GM23338 (cell line): ENCODE measurements around the gene TFEB. TPM values are rescaled to one million over a fixed set of nuclear protein-coding genes. Genes with fewer than 3 reads are reported as not detected.

Experiments used
- ATAC-seq: fragments of 200-7000 bp; cut with Tn5 transposase; 3 replicates; pipeline ENCODE4 v1.9.1; 2020
- DNase-seq: peaks from one replicate; pipeline ENCODE4 v3.0.0-alpha.2; 2015; ENCODE audit warnings: low spot score
- H2AFZ ChIP-seq: fragments of 200-600 bp; sonication (generic); 2 replicates; pipeline ENCODE4 v1.8.0; 2016; ENCODE audit warnings: antibody characterized with exemption, mild to moderate bottlenecking, moderate library complexity
- H3F3A ChIP-seq: fragments of 200-600 bp; sonication (generic); replicated peaks from 2 replicates; pipeline ENCODE4 v1.8.0; 2017; ENCODE audit warnings: antibody characterized with exemption, mixed run types, low read depth
- H3K27ac ChIP-seq: fragments of 200-600 bp; sonication (generic); 2 replicates; pipeline ENCODE4 v1.6.1; 2016; ENCODE audit warnings: low read depth
- H3K27me3 ChIP-seq: fragments of 200-600 bp; sonication (generic); 2 replicates; pipeline ENCODE4 v1.8.0; 2016; ENCODE audit warnings: mild to moderate bottlenecking, mixed run types, moderate library complexity; ENCODE audit not compliant: insufficient read depth
- H3K36me3 ChIP-seq: fragments of 200-600 bp; sonication (generic); 2 replicates; pipeline ENCODE4 v1.8.0; 2016; ENCODE audit warnings: mild to moderate bottlenecking; ENCODE audit not compliant: insufficient read depth
- H3K4me1 ChIP-seq: fragments of 200-600 bp; sonication (generic); 2 replicates; pipeline ENCODE4 v1.8.0; 2016; ENCODE audit warnings: mild to moderate bottlenecking, moderate library complexity; ENCODE audit not compliant: insufficient read depth
- H3K4me2 ChIP-seq: fragments of 200-600 bp; sonication (generic); 2 replicates; pipeline ENCODE4 v1.7.1; 2017; ENCODE audit warnings: mixed run types
- H3K4me3 ChIP-seq: fragments of 200-600 bp; sonication (generic); 2 replicates; pipeline ENCODE4 v1.6.1; 2016; ENCODE audit warnings: mixed run types
- H3K79me2 ChIP-seq: fragments of 200-600 bp; sonication (generic); replicated peaks from 2 replicates; pipeline ENCODE4 v1.8.0; 2017; ENCODE audit warnings: mild to moderate bottlenecking; ENCODE audit not compliant: insufficient read depth
- H3K9me2 ChIP-seq: fragments of 200-600 bp; sonication (generic); 2 replicates; pipeline ENCODE4 v1.8.0; 2017; ENCODE audit not compliant: insufficient read depth
- H4K20me1 ChIP-seq: fragments of 200-600 bp; sonication (generic); replicated peaks from 2 replicates; pipeline ENCODE4 v1.8.0; 2017; ENCODE audit warnings: mild to moderate bottlenecking; ENCODE audit not compliant: insufficient read depth
- H3K27ac Mint-ChIP-seq: 2 replicates; pipeline ENCODE4 v1.8.0; 2020; ENCODE audit warnings: inconsistent platforms, mild to moderate bottlenecking, moderate library complexity, mixed read lengths
- H3K27me3 Mint-ChIP-seq: 3 replicates; pipeline ENCODE4 v1.8.0; 2022; ENCODE audit warnings: low read depth, mild to moderate bottlenecking, moderate library complexity, mixed read lengths, inconsistent platforms; ENCODE audit not compliant: insufficient read depth, poor library complexity
- H3K36me3 Mint-ChIP-seq: 3 replicates; pipeline ENCODE4 v1.8.0; 2021; ENCODE audit warnings: low read depth, mild to moderate bottlenecking, inconsistent platforms, moderate library complexity, mixed read lengths
- H3K4me1 Mint-ChIP-seq: 3 replicates; pipeline ENCODE4 v1.8.0; 2020; ENCODE audit warnings: mild to moderate bottlenecking, inconsistent platforms, mixed read lengths
- H3K4me3 Mint-ChIP-seq: 3 replicates; pipeline ENCODE4 v1.8.0; 2021; ENCODE audit warnings: moderate library complexity, mild to moderate bottlenecking, inconsistent platforms, mixed read lengths
- H3K9me3 Mint-ChIP-seq: 3 replicates; pipeline ENCODE4 v1.8.0; 2020; ENCODE audit warnings: moderate library complexity, mild to moderate bottlenecking, inconsistent platforms, mixed read lengths
- CREB1 ChIP-seq: fragments of 250-450 bp; sonication (Bioruptor Pico); IDR thresholded peaks from 2 replicates; pipeline ENCODE4 v1.5.0; 2020; ENCODE audit warnings: low read depth, mild to moderate bottlenecking, moderate library complexity
- EZH2 ChIP-seq: fragments of 200-600 bp; sonication (generic); IDR thresholded peaks from one replicate; pipeline ENCODE4 v1.8.0; 2017; ENCODE audit warnings: antibody characterized with exemption, mild to moderate bottlenecking, low read depth; ENCODE audit not compliant: unreplicated experiment
- EZH2phosphoT487 ChIP-seq: fragments of 200-600 bp; sonication (generic); IDR thresholded peaks from one replicate; pipeline ENCODE4 v1.8.1; 2018; ENCODE audit warnings: antibody characterized with exemption; ENCODE audit not compliant: unreplicated experiment
- NANOG ChIP-seq: IDR thresholded peaks from 2 replicates; pipeline ENCODE4 v1.6.1; 2016; ENCODE audit warnings: antibody characterized with exemption, borderline replicate concordance
- POLR2AphosphoS5 ChIP-seq: IDR thresholded peaks from 2 replicates; pipeline ENCODE4 v1.6.1; 2016; ENCODE audit warnings: antibody characterized with exemption, low read depth
- polyA plus RNA-seq: library from polyadenylated mRNA; unstranded; fragments of >200 nt; fragmentation: Nextera tagmentation; extraction: Ambion mirVana; gene quantifications from 2 replicates; pipeline ENCODE4 v1.2.1, GENCODE V29; 2016
- total RNA-seq: library from RNA; depleted of rRNA; stranded (reverse); fragments of >200 nt; shearing (Covaris generic); gene quantifications from 2 replicates; pipeline ENCODE4 v1.2.3, GENCODE V29; 2014
- TF ChIP-seq, protein P1 (sequence below): IDR thresholded peaks from one replicate; pipeline ENCODE4 v1.6.1; 2018; ENCODE audit warnings: antibody characterized with exemption; ENCODE audit not compliant: unreplicated experiment

Gene TFEB
- total and polyA plus RNA-seq, 2 experiments from 2014 or later: 1.3 to 4.3 TPM

DNA sequence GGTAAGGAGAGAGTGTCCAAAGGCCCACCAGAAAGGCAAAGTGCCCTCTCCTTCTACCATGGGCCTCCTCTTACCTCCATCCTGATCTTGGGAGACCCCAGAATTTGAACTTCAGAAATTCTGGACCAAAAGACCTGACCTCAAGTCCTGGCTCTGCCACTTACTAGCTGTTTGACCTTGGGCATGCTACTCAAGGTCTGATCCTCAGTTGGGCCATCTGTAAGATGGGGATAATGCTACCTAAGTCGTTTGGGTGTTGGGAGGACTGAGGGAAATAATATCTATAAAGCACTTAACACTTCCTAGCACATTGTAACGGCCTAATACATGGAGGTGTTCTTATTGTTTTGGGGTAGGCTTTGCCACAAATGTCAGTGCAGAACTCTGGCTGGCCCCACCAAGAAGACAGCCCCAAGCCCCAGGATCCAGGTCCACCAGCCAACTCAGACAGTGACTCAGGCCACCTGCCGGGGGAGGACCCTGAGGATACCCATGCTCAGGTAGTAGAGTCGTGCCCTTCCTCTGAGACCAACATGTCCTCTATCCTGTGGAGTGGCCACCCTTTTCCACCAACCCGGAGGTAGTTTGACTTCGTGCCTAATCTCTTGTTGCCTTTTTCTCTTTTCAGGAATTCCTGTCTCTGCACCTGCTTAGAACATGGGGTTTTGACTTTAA, 47.8 kb upstream of the TFEB start:
- Histone ChIP-seq H3K4me2 (no peak overlapping the region), H3K4me1 (peaks cover 29% of the 10 kb centered on the region), H3K36me3 (no peaks in the 10 kb centered on the region), H3K79me2 (peaks cover 14% of the 10 kb centered on the region), H3K4me3 (no peak overlapping the region), H4K20me1 (no peaks in the 10 kb centered on the region; the same call in 1 of the 2 replicates), H3K27ac (no peak overlapping the region), H3K27me3 (peaks cover 62% of the 10 kb centered on the region), H2AFZ (no peak overlapping the region), H3F3A (peaks cover 9% of the 10 kb centered on the region), H3K9me2 (no peaks in the 10 kb centered on the region)
- Mint-ChIP-seq H3K9me3 (peaks cover 7% of the 10 kb centered on the region; the same call in 2 of the 3 replicates), H3K36me3 (0 out of 3 replicates have a peak, but pooled peaks cover 3% of the 10 kb centered on the region), H3K4me3 (no peak overlapping the region; the same call in 2 of the 3 replicates), H3K27ac (no peak overlapping the region), H3K27me3 (peaks cover 60% of the 10 kb centered on the region), H3K4me1 (peaks cover 28% of the 10 kb centered on the region)
- DNase-seq (no peak), ATAC-seq (no peak)
- TF ChIP-seq NANOG: no peak
- no peak for TF ChIP-seq EZH2phosphoT487
- TF ChIP-seq POLR2AphosphoS5: no peak
- TF ChIP-seq, protein P1, sequence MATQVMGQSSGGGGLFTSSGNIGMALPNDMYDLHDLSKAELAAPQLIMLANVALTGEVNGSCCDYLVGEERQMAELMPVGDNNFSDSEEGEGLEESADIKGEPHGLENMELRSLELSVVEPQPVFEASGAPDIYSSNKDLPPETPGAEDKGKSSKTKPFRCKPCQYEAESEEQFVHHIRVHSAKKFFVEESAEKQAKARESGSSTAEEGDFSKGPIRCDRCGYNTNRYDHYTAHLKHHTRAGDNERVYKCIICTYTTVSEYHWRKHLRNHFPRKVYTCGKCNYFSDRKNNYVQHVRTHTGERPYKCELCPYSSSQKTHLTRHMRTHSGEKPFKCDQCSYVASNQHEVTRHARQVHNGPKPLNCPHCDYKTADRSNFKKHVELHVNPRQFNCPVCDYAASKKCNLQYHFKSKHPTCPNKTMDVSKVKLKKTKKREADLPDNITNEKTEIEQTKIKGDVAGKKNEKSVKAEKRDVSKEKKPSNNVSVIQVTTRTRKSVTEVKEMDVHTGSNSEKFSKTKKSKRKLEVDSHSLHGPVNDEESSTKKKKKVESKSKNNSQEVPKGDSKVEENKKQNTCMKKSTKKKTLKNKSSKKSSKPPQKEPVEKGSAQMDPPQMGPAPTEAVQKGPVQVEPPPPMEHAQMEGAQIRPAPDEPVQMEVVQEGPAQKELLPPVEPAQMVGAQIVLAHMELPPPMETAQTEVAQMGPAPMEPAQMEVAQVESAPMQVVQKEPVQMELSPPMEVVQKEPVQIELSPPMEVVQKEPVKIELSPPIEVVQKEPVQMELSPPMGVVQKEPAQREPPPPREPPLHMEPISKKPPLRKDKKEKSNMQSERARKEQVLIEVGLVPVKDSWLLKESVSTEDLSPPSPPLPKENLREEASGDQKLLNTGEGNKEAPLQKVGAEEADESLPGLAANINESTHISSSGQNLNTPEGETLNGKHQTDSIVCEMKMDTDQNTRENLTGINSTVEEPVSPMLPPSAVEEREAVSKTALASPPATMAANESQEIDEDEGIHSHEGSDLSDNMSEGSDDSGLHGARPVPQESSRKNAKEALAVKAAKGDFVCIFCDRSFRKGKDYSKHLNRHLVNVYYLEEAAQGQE: no peak
- TF ChIP-seq CREB1 (CRISPR knock-in tag): no peak

DNA sequence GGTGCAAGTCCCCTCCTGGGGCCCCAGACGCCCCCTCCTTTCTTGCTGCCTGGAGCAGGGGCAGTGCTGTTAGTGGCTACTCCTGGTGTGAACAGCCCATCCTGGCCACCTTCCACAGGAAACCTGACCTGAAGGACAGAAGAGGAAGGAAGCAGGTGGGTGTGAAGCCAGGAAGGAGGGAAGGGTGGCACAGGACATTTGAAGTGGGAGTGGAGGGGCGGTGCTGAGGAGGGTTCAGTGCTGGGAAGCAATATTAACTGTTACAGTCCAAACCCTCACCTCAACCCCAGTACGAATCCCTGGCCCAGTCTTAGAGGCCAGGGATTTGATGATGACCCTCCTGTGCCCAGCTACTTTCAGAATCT, 45.9 kb upstream of the TFEB start:
- Histone ChIP-seq H3K9me2 (no peaks in the 10 kb centered on the region), H4K20me1 (no peaks in the 10 kb centered on the region; the same call in 1 of the 2 replicates), H3K27me3 (peaks cover 64% of the 10 kb centered on the region), H3K4me3 (peak overlapping the region; percentile 87), H3K79me2 (0 out of 2 replicates have a peak, but pooled peaks cover 7% of the 10 kb centered on the region), H2AFZ (peak overlapping the region; percentile 96; the same call in 1 of the 2 replicates), H3K27ac (no peak overlapping the region), H3K36me3 (no peaks in the 10 kb centered on the region), H3K4me2 (peak overlapping the region; percentile 98), H3F3A (peaks cover 5% of the 10 kb centered on the region), H3K4me1 (peaks cover 29% of the 10 kb centered on the region)
- no peak for TF ChIP-seq POLR2AphosphoS5
- TF ChIP-seq EZH2: peak; percentile 4
- Mint-ChIP-seq H3K4me3 (peak overlapping the region; percentile 88), H3K36me3 (no peaks in the 10 kb centered on the region; the same call in 2 of the 3 replicates), H3K27ac (no peak overlapping the region), H3K4me1 (peaks cover 28% of the 10 kb centered on the region), H3K9me3 (no peaks in the 10 kb centered on the region), H3K27me3 (peaks cover 52% of the 10 kb centered on the region)
- DNase-seq (no peak), ATAC-seq (no peak)
